Activated naive CD8-positive, alpha-beta T cell treated with anti-CD3 and anti-CD28 coated beads, Interleukin-2, amount 50 U/mL, for 16 hours (primary cell): ENCODE data around the gene SLC25A40.
"Not testable (repeated sequence)": the region's sequence is repeated elsewhere in the genome, so short reads cannot be mapped to it uniquely, and the experiment has no call there.

Source experiments
- DNase-seq: peaks from one replicate; pipeline ENCODE4 v3.0.0-alpha.2; 2020; ENCODE audit warnings: low read depth, low spot score

Gene SLC25A40

GRCh38 chr7:87876040-87876868 is at the start of gene SLC25A40, which contains the start of gene DBF4:
Gene SLC25A40, minus strand, starts transcription at chr7:87876360. Its CDS starts 17,633 bp downstream, at chr7:87858727.
Gene DBF4, plus strand, starts transcription at chr7:87876493. Its CDS starts 240 bp downstream, at chr7:87876733.
- DNase-seq = peak; percentile 91

- DNase-seq = not testable (repeated sequence)
Observed at GRCh38 chr7:87922759-87923395, 46.7 kb upstream of the SLC25A40 start.

- no peak for DNase-seq
Observed at GRCh38 chr7:87920578-87920977, 44.4 kb upstream of the SLC25A40 start.

GRCh38 chr7:87919875-87920274 is 43.7 kb upstream of the SLC25A40 start:
- DNase-seq = no peak

GRCh38 chr7:87918740-87919139 is 42.6 kb upstream of the SLC25A40 start:
- no peak for DNase-seq

GRCh38 chr7:87912121-87912520 is 36.0 kb upstream of the SLC25A40 start:
- no peak for DNase-seq

GRCh38 chr7:87908814-87909213 is 32.7 kb upstream of the SLC25A40 start:
- DNase-seq = not testable (repeated sequence)

- not testable (repeated sequence) for DNase-seq
Observed at GRCh38 chr7:87907136-87907906, 31.2 kb upstream of the SLC25A40 start.

GRCh38 chr7:87899255-87899654 is 23.1 kb upstream of the SLC25A40 start:
- DNase-seq = no peak

GRCh38 chr7:87895363-87895762 is 19.2 kb upstream of the SLC25A40 start:
- no peak for DNase-seq

GRCh38 chr7:87886875-87887274 is 10.7 kb upstream of the SLC25A40 start:
- DNase-seq = no peak

GRCh38 chr7:87885018-87885417 is 8.9 kb upstream of the SLC25A40 start:
- no peak for DNase-seq

- DNase-seq = no peak
Observed at GRCh38 chr7:87882151-87882937, 6.2 kb upstream of the SLC25A40 start.

- DNase-seq = no peak
Observed at GRCh38 chr7:87878208-87878735, 2.1 kb upstream of the SLC25A40 start.

- no peak for DNase-seq
Observed at GRCh38 chr7:87877366-87878040, 1.3 kb upstream of the SLC25A40 start.

- peak; percentile 4 for DNase-seq
Observed at GRCh38 chr7:87876869-87877234, 692 bp upstream of the SLC25A40 start.

- DNase-seq = no peak
Observed at GRCh38 chr7:87875151-87876039, 765 bp downstream of the SLC25A40 start.

- no peak for DNase-seq
Observed at GRCh38 chr7:87874066-87874465, 2.1 kb downstream of the SLC25A40 start.

- not testable (repeated sequence) for DNase-seq
Observed at GRCh38 chr7:87873328-87873727, 2.8 kb downstream of the SLC25A40 start.
